Smooth muscle cell of the brain vasculature (primary cell): ENCODE results near the gene LMBR1.
A peak's percentile ranks its signal among the peaks of the same experiment; 100 is the strongest.

Experiments
- DNase-seq: peaks from one replicate; pipeline ENCODE4 v3.0.0-alpha.2; 2012; ENCODE audit warnings: low read depth, low spot score

Gene LMBR1

GRCh38 chr7:156802214-156802613 is 90.8 kb downstream of the LMBR1 start:
- DNase-seq, result no peak

GRCh38 chr7:156795415-156795814 is 97.6 kb downstream of the LMBR1 start:
- DNase-seq, result no peak

GRCh38 chr7:156793334-156793733 is 99.6 kb downstream of the LMBR1 start:
- no peak for DNase-seq

- no peak for DNase-seq
Observed at GRCh38 chr7:156792611-156793010, 100.4 kb downstream of the LMBR1 start.

GRCh38 chr7:156791241-156791640 is 101.7 kb downstream of the LMBR1 start:
- no peak for DNase-seq

GRCh38 chr7:156790264-156790663 is 102.7 kb downstream of the LMBR1 start:
- no peak for DNase-seq

GRCh38 chr7:156785998-156786543 is 106.9 kb downstream of the LMBR1 start:
- DNase-seq, result no peak

GRCh38 chr7:156783864-156784263 is 109.1 kb downstream of the LMBR1 start:
- DNase-seq, result no peak

GRCh38 chr7:156781972-156782371 is 111.0 kb downstream of the LMBR1 start:
- no peak for DNase-seq

GRCh38 chr7:156780724-156781455 is 112.1 kb downstream of the LMBR1 start:
- DNase-seq, result no peak

GRCh38 chr7:156778668-156779067 is 114.3 kb downstream of the LMBR1 start:
- DNase-seq, result no peak

GRCh38 chr7:156778201-156778600 is 114.8 kb downstream of the LMBR1 start:
- DNase-seq, result no peak

GRCh38 chr7:156777364-156778069 is 115.5 kb downstream of the LMBR1 start:
- DNase-seq, result no peak

- no peak for DNase-seq
Observed at GRCh38 chr7:156776527-156776926, 116.5 kb downstream of the LMBR1 start.

- DNase-seq, result no peak
Observed at GRCh38 chr7:156773966-156774365, 119.0 kb downstream of the LMBR1 start.

- no peak for DNase-seq
Observed at GRCh38 chr7:156772725-156773124, 120.3 kb downstream of the LMBR1 start.

- no peak for DNase-seq
Observed at GRCh38 chr7:156768698-156769472, 124.1 kb downstream of the LMBR1 start.

- DNase-seq, result no peak
Observed at GRCh38 chr7:156766666-156767065, 126.3 kb downstream of the LMBR1 start.

GRCh38 chr7:156765901-156766656 is 126.9 kb downstream of the LMBR1 start:
- no peak for DNase-seq

GRCh38 chr7:156764766-156765165 is 128.2 kb downstream of the LMBR1 start:
- no peak for DNase-seq

GRCh38 chr7:156764016-156764669 is 128.8 kb downstream of the LMBR1 start:
- peak; percentile 43 for DNase-seq
